Adrenal gland (tissue), 12 donors: ENCODE data around the gene SDHAF1. TPM values are rescaled to one million over a fixed set of nuclear protein-coding genes. Genes with fewer than 3 reads are reported as not detected.

Source experiments
- DNase-seq, 7 donors: peaks; one replicate each; pipeline ENCODE4 v3.0.0-alpha.2; 2019 to 2020
- H3K27ac ChIP-seq, 5 donors: fragments of 200-600 bp; sonication (generic) in 4 of 5; 1 replicate in 3 of 5; 2 replicates in 2 of 5; pipeline versions ENCODE4 v1.5.1 to v1.8.0; 2016 to 2020; ENCODE audit warnings: mild to moderate bottlenecking in 1 of 5
- H3K27me3 ChIP-seq: fragments of 200-600 bp; 2 replicates; pipeline ENCODE4 v1.8.0; 2021
- H3K36me3 ChIP-seq, 2 donors: fragments of 200-600 bp; replicated peaks in 1 of 2; 1 replicate in 1 of 2; 2 replicates in 1 of 2; pipeline versions ENCODE4 v1.5.1 to v1.8.0; 2018 to 2022
- H3K4me1 ChIP-seq, 2 donors: fragments of 200-600 bp; replicated peaks in 1 of 2; 1 replicate in 1 of 2; 2 replicates in 1 of 2; pipeline versions ENCODE4 v1.5.1 to v1.8.0; 2018 to 2021
- H3K4me3 ChIP-seq, 4 donors: fragments of 200-600 bp; sonication (generic) in 3 of 4; one replicate each; pipeline ENCODE4 v1.5.1; 2016 to 2018
- H3K9me3 ChIP-seq, 3 donors: fragments of 200-600 bp; sonication (generic) in 1 of 3; replicated peaks in 1 of 3; 1 replicate in 2 of 3; 2 replicates in 1 of 3; pipeline versions ENCODE4 v1.5.1 to v1.8.0; 2016 to 2021
- CTCF ChIP-seq, 6 experiments: fragments of 450-650 bp in 4 of 6; fragments of 200-600 bp in 2 of 6; sonication (generic) in 1 of 6; IDR thresholded peaks; 1 replicate in 5 of 6; 2 replicates in 1 of 6; pipeline versions ENCODE4 v1.5.1 to v1.8.0; 2016 to 2021; ENCODE audit warnings: antibody characterized with exemption in 6 of 6, mild to moderate bottlenecking in 2 of 6, moderate library complexity in 1 of 6
- POLR2A ChIP-seq, 2 donors: fragments of 450-650 bp; IDR thresholded peaks; one replicate each; pipeline ENCODE4 v1.6.1; 2017; ENCODE audit warnings: antibody characterized with exemption in 2 of 2, mild to moderate bottlenecking in 2 of 2, moderate library complexity in 1 of 2
- WGBS, 4 donors: extraction: QIAGEN DNeasy Blood & Tissue Kit in 2 of 4; methylation state at CpG; one replicate each; pipeline versions ENCODE4 v1.1.5 to v1.1.7; 2013 to 2017; 5-methylcytosine and 5-hydroxymethylcytosine counted together
- intact Hi-C, 2 donors: fragments of 100-400 bp; cut with DNase I; formaldehyde crosslinking; loops; one replicate each; pipeline versions ENCODE4 v1.14.1 to v1.15.0; 2022 to 2023
- polyA plus RNA-seq, 3 donors: library from polyadenylated mRNA; stranded (reverse); fragments of 200-250 nt in 2 of 3; fragments of 350-450 nt in 1 of 3; fragmentation: Illumina TruSeq in 1 of 3; extraction: RNeasy Lipid Tissue Mini Kit (QIAGEN cat#74804) in 1 of 3; gene quantifications; one replicate each; pipeline ENCODE4 v1.2.3, GENCODE V29; 2013 to 2014
- total RNA-seq, 9 donors: library from RNA; depleted of rRNA in 4 of 9; stranded (reverse); fragments of >200 nt in 4 of 9; fragments of 120-200 nt in 1 of 9; fragmentation: NEBNext Ultra II Directional in 1 of 9; extraction: Animal tissue kit (Norgen Biotek cat#: 25700) in 1 of 9; gene quantifications; one replicate each; pipeline versions ENCODE4 v1.1.0 to v1.2.4, GENCODE V29; 2013 to 2023
- donor health status: healthy with polysubstance abuse.
- donor health status: Bipolar disorder and iron deficiency.
- donor health status: DM: yes; HTN: yes; CAD: no.
- donor health status: DM: no; HTN: no; CAD: no.
- donor health status: DM: no; HTN: no; CAD: no.
- donor health status: DM: yes; HTN: yes; CAD: no.

The SDHAF1 gene
- total and polyA plus RNA-seq, 12 donors: 13.7 to 68.9 (median 23.3) TPM

- TF ChIP-seq POLR2A (IDR thresholded peaks at IDR 0.05) (no peak), CTCF (IDR thresholded peaks at IDR 0.05) (no peak)
- no peaks in the 10 kb centered on the region for H3K9me3 ChIP-seq
- no peak for DNase-seq
- H3K27ac ChIP-seq: no peak overlapping the region
- no peaks in the 10 kb centered on the region for H3K27me3 ChIP-seq
- intact Hi-C loops: no loop called here
- WGBS, 4 donors: 34 to 46% (median 35%) methylated on average over 3 to 8 of the region's 8 CpGs
- H3K4me3 ChIP-seq: no peak overlapping the region
- H3K4me1 ChIP-seq: no peaks in the 10 kb centered on the region
- no peaks in the 10 kb centered on the region for H3K36me3 ChIP-seq
Measured at GRCh38 chr19:35973487-35973886, 21.5 kb upstream of the SDHAF1 start.

- H3K27me3 ChIP-seq: no peaks in the 10 kb centered on the region
- WGBS, 4 donors: 30 to 57% (median 38%) methylated on average over 3 to 5 of the region's 5 CpGs
- TF ChIP-seq CTCF (IDR thresholded peaks at IDR 0.05) (no peak), POLR2A (IDR thresholded peaks at IDR 0.05) (no peak)
Measured at GRCh38 chr19:35975608-35976214, 19.3 kb upstream of the SDHAF1 start.

GRCh38 chr19:35977446-35978222 lies 17.4 kb upstream of the SDHAF1 start:
- intact Hi-C loops: no loop called here
- DNase-seq: no peak
- Histone ChIP-seq H3K4me3 (no peak overlapping the region), H3K4me1 (no peaks in the 10 kb centered on the region), H3K27ac (no peak overlapping the region), H3K9me3 (no peaks in the 10 kb centered on the region), H3K27me3 (no peaks in the 10 kb centered on the region), H3K36me3 (no peaks in the 10 kb centered on the region)
- no peak for TF ChIP-seq CTCF (IDR thresholded peaks at IDR 0.05)
- TF ChIP-seq POLR2A (IDR thresholded peaks at IDR 0.05): no peak
- 49 to 69% (median 55%) methylated on average over 9 to 14 of the region's 14 CpGs for WGBS, 4 donors

More at GRCh38 chr19:35975608-35976214, 19.3 kb upstream of the SDHAF1 start:
- intact Hi-C loops: no loop called here
- Histone ChIP-seq H3K27ac (no peak overlapping the region), H3K9me3 (no peaks in the 10 kb centered on the region), H3K4me3 (no peak overlapping the region), H3K4me1 (no peaks in the 10 kb centered on the region), H3K36me3 (no peaks in the 10 kb centered on the region)
- no peak for DNase-seq

GRCh38 chr19:35978271-35978670 lies 16.7 kb upstream of the SDHAF1 start:
- DNase-seq: no peak
- TF ChIP-seq CTCF (IDR thresholded peaks at IDR 0.05) (no peak), POLR2A (IDR thresholded peaks at IDR 0.05) (no peak)
- H3K4me3 ChIP-seq: no peak overlapping the region
- WGBS, 4 donors: 46 to 61% (median 56%) methylated on average over 5 of the region's 5 CpGs
- no peaks in the 10 kb centered on the region for H3K27me3 ChIP-seq
- intact Hi-C loops: no loop called here
- no peaks in the 10 kb centered on the region for H3K9me3 ChIP-seq
- H3K36me3 ChIP-seq: no peaks in the 10 kb centered on the region
- no peaks in the 10 kb centered on the region for H3K4me1 ChIP-seq
- H3K27ac ChIP-seq: no peak overlapping the region
